ENCODE data around the gene BMPR1B.
"Not testable (repeated sequence)": the region's sequence is repeated elsewhere in the genome, so short reads cannot be mapped to it uniquely, and the experiment has no call there.

The BMPR1B gene

GRCh38 chr4:95093936-95094929 lies 336.5 kb downstream of the BMPR1B start:
- no peak for FAIRE-seq

DNA sequence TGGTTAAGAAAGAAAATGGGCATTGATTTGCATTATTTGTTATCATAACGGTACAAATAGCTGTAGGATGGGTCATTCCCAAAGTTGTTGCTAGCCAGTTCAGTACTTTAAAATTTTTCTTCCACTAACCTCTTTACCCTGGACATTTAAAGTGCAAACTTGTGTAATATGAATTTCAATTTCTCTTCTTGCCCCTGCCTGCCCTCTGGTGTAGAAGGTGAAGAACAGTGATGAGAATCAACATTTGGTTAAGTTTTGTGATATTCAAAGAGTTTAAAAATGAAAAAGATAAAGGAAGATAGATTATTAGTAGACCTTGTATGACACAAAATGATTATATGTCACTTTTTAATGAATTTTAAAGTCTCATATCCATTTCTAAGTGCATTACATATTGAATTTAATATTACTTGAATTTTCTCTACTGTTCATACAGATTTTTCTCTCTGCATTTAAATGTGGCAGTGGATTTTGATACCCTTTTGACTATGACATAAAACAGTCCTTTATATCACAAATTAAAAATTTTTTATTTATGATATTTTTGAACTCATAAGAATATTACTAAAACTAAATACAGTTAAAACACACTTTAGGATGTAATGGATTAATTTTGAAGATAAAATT lies 337.7 kb downstream of the BMPR1B start:
- FAIRE-seq, result peak; percentile 91

DNA sequence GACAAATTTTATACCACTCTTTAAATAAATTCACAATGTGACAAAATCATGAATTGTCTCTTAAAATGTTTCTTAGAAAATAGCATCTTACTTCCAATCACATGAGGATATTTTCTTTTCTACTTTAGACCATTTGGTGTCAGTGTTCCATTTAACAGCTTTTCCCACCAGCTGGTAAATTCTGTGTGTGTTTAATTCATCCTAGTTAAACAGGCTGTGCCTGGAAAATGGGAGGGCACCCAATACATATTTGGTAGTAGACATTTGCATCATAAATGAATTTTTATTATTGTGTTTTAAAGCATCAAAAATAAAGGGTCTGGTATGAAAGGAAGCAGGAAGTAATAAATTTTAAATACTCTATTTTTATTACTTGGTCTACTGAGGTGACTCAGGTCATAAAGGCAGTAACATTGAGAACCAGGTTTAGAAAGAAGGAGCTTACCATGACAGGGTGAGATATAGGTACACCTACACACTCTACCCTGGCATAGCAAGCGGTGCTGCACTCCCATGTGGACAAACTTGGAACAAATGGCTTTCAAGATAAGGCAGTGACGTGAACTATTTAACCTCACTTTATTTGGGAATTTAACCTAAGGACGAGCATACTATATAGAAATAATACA lies 344.5 kb downstream of the BMPR1B start:
- no peak for FAIRE-seq

DNA sequence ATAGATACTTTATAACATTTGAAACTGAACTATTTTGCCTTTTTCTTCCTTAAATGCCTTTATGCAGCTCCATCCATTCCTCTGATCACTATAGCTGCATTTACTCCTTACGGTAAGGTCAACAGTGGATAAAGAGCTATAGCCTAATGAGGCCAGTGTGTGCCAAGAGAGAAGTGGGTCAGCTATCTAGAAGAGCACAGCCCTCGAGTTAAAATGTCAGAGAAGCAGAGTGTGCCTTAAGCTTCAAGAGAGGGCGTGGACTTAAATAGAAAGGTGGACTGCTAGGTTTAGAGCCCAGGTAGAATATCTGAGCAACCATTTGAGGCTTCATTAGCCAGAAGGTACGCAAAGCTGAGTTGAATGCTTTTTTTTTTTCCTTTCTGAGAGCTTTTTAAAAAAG lies 347.4 kb downstream of the BMPR1B start:
- FAIRE-seq, result no peak

DNA sequence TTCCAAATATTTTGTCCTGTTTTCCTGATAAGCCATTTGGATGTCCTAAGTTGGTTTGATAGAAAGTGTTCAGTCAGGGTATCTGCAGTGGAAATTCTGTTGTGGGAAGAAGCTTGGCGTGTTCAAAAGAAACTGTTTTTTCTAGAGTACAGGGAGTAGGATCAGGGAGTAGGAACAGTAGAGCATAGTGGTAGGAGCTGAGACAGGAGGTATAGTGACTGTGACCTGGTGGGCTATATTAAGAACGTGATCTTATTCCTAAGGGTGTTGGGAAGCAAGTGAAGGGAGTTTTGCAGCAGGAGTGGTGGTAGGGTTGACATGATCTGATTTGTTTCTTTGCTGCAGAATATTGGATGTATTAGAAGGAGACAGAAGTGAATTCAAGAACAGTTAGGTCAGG lies 348.2 kb downstream of the BMPR1B start:
- no peak for FAIRE-seq

GRCh38 chr4:95106408-95106928 lies 348.7 kb downstream of the BMPR1B start:
- no peak for FAIRE-seq

- FAIRE-seq, result no peak
Measured at GRCh38 chr4:95107004-95107403, 349.2 kb downstream of the BMPR1B start.

DNA sequence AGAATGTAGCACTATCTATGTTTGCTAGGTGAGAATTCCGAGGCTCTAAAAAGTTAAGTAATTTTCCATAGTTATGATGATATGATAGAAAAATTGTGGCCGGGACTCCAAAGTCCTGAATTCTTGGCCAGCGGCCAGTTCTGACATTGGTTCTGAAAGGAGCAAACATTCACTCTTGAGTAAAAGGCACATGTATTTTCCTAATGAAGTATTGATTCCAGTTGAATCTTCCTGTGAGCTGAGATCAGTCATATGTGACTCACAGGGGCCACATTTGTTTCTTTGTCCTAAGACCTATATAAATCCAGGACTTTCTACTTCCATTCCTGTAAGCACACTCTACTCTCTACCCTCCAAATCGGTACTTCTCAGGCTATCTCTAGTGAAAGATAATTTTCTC lies 349.9 kb downstream of the BMPR1B start:
- no peak for FAIRE-seq

GRCh38 chr4:95108883-95109421 lies 351.2 kb downstream of the BMPR1B start:
- FAIRE-seq, result no peak

GRCh38 chr4:95114521-95114920 lies 356.8 kb downstream of the BMPR1B start:
- no peak for FAIRE-seq

DNA sequence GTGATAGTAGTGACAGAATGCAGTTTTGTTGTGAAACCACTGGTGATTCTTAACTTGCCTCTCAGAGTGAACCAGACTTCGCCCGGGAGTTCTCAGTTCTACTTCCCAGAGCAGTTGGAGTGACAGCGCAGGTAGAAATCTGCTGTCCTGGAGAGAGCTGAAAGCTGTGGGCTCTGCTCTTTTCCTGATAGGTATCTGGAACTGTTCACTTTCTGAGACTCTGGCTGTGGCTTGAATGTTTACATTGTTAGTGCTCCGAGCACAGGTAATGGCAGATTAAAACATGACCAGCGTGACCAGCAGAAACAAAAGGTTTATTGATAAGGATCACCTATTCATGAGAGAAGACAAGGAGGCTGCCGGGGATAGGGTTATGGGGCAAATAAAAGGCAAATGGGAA lies 360.7 kb downstream of the BMPR1B start:
- FAIRE-seq, result no peak

DNA sequence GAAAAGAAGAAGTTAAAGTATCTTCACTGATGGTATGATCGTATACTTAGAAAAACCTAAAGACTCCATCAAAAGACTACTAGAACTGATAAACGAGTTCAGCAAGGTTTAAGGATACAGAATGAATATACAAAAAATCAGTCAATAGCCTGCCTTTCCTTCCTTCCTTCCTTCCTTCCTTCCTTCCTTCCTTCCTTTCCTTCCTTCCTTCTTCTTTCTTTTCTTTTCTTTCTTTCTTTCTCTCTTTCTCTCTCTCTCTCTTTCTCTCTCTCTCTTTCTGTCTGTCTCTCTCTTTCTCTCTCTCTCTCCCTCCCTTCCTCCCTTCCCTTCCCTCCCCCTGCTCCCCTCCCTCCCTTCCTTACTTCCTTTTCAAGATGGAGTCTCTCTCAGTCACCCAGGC lies 362.7 kb downstream of the BMPR1B start:
- FAIRE-seq, result no peak

DNA sequence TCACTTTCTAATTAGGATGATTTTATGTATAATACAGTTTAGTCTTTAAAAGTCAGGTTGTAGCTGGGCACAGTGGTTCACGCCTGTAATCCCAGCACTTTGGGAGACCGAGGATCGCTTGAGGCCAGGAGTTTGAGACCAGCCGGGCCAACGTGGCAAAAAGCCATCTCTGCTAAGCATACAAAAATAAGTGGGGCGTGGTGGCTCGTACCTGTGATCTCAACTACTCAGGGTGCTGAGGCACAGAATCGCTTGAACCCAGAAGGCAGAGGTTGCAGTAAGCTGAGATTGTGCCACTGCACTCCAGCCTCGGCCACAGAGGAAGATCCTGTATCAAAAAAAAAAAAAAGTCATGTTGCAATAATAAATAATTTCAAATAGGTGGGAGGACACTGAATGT lies 364.2 kb downstream of the BMPR1B start:
- FAIRE-seq, result no peak

DNA sequence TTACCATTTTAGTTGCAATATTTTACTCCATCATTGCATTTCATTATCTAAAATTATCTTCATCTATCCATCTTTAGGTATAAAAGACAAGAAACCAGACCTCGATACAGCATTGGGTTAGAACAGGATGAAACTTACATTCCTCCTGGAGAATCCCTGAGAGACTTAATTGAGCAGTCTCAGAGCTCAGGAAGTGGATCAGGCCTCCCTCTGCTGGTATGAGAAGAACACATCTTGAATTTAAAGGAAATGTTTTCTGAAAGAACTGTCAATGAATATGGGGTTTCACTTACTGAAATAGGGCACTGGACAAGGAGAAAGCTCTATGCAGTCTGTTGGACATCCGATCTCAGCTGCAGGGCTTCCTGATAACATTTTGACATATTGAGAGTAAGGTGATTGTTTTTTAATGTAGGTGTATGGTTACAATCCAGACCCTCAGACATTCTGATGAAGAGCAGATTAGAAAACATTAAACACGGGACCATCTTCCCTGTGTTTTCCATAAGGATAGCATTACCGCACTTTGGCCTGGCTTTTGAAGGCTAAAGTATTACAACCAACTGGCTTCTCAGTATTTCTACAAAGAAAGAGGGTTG lies 367.2 kb downstream of the BMPR1B start:
- FAIRE-seq, result no peak

DNA sequence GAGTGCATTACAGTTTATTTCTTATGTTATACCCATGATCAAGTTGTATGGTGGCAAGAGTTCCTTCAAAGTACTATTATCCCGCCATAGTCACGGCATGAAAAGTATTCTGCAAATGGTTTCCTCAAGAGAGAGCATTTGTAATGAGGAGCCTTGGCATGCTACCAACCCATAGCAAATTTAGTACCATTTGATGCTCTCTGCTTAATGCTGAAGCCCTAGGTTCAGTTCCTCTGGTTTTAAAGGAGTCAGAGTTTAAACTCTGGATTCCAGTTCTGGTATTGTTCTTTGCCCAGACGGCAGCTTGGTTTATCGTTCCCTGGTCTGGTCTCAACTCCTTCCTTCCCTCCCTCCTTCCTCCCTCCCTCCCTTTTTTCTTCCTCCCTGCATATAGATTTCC lies 371.3 kb downstream of the BMPR1B start:
- no peak for FAIRE-seq

- FAIRE-seq, result no peak
Measured at GRCh38 chr4:95129821-95130311, 372.1 kb downstream of the BMPR1B start.

DNA sequence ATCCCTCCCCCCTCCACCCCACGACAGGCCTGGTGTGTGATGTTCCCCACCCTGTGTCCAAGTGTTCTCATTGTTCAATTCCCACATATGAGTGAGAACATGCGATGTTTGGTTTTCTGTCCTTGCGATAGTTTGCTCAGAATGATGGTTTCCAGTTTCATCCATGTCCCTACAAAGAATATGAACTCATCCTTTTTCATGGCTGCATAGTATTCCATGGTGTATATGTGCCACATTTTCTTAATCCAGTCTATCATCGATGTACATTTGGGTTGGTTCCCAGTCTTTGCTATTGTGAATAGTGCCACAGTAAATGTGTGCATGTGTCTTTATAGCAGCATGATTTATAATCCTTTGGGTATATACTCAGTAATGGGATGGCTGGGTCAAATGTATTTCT lies 376.3 kb downstream of the BMPR1B start:
- FAIRE-seq, result not testable (repeated sequence)

- FAIRE-seq, result not testable (repeated sequence)
Measured at GRCh38 chr4:95139424-95139823, 381.7 kb downstream of the BMPR1B start.

DNA sequence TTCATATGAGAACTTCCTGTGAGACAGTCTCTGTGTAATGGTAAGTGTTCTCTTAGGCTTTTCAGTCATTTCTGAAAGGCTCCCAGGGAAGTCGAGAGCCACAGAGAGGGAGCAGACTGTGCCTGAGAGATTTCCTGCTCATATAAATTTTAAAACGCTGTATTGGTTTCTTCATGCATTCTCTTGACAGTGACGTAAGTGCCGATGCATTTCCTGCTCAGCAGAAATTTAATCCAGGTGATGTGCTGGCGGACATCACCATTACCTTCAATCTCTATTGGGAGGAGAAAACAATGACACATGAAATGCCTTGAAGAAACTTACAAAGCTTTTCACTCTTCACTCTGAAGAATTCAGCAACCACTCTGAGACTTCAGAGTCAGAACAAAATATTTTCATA lies 383.6 kb downstream of the BMPR1B start:
- FAIRE-seq, result no peak

- no peak for FAIRE-seq
Measured at GRCh38 chr4:95142932-95143331, 385.2 kb downstream of the BMPR1B start.

- FAIRE-seq, result no peak
Measured at GRCh38 chr4:95151255-95151654, 393.5 kb downstream of the BMPR1B start.

- FAIRE-seq, result no peak
Measured at GRCh38 chr4:95153182-95153581, 395.4 kb downstream of the BMPR1B start.
